HepG2 (cell line): ENCODE results near the gene PTGIR.

Source experiments
- CHD2 ChIP-seq: IDR thresholded peaks from 2 replicates; pipeline ENCODE4 v1.6.1; 2011; ENCODE audit warnings: low read depth, low read length, improper control_type of control experiment
- POLR2AphosphoS5 ChIP-seq: IDR thresholded peaks from 2 replicates; pipeline ENCODE4 v1.6.1; 2012; ENCODE audit warnings: low read depth, low read length
- RFX5 ChIP-seq: IDR thresholded peaks from 2 replicates; pipeline ENCODE4 v1.6.1; 2011; ENCODE audit warnings: low read depth, low read length, improper control_type of control experiment
- SIN3B ChIP-seq: fragments of 150-350 bp; IDR thresholded peaks from 2 replicates; pipeline ENCODE4 v1.6.1; 2014; ENCODE audit warnings: low read length
- TAF15 ChIP-seq: fragments of 200-400 bp; formaldehyde crosslinking; IDR thresholded peaks from one replicate; pipeline ENCODE4 v1.6.1; 2018; ENCODE audit warnings: mild to moderate bottlenecking, low read depth, low read length; ENCODE audit not compliant: poor library complexity, severe bottlenecking
- ZFX ChIP-seq: sonication (generic); formaldehyde crosslinking; IDR thresholded peaks from 2 replicates; pipeline ENCODE4 v1.4.0; 2020; ENCODE audit warnings: mild to moderate bottlenecking, low read depth, missing genetic modification reagents, moderate library complexity
- TF ChIP-seq, protein P1 (sequence below): sonication (generic); formaldehyde crosslinking; IDR thresholded peaks from 2 replicates; pipeline ENCODE4 v1.5.0; 2020; ENCODE audit warnings: mild to moderate bottlenecking, missing genetic modification reagents, moderate library complexity

DNA sequence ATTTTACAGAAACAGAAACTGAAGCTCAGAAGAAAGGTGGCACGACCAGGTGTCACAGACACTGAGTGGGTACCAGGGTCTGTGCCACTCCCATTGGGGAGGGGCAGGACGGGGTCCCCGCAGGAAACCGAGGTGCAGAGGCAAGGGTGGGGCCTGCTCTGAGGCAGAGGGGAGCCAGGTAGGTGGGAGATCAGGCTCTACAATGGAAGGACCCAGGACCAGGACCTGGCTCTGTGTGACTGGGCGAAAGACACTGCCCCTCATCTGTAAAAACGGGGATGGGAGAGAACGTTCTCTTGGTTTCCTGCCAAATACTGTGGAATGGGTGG lies 2.8 kb downstream of the PTGIR start:
- TF ChIP-seq, protein P1, sequence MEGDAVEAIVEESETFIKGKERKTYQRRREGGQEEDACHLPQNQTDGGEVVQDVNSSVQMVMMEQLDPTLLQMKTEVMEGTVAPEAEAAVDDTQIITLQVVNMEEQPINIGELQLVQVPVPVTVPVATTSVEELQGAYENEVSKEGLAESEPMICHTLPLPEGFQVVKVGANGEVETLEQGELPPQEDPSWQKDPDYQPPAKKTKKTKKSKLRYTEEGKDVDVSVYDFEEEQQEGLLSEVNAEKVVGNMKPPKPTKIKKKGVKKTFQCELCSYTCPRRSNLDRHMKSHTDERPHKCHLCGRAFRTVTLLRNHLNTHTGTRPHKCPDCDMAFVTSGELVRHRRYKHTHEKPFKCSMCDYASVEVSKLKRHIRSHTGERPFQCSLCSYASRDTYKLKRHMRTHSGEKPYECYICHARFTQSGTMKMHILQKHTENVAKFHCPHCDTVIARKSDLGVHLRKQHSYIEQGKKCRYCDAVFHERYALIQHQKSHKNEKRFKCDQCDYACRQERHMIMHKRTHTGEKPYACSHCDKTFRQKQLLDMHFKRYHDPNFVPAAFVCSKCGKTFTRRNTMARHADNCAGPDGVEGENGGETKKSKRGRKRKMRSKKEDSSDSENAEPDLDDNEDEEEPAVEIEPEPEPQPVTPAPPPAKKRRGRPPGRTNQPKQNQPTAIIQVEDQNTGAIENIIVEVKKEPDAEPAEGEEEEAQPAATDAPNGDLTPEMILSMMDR (CRISPR knock-in tag), result no peak
- TF ChIP-seq ZFX (CRISPR knock-in tag) (no peak), RFX5 (no peak), TAF15 (no peak), POLR2AphosphoS5 (no peak), SIN3B (no peak), CHD2 (no peak)
